H1 (cell line): ENCODE measurements around the gene SENP2. TPM values are rescaled to one million over a fixed set of nuclear protein-coding genes. Genes with fewer than 3 reads are reported as not detected.

Experiments used
- BCL11A ChIP-seq, 2 experiments: IDR thresholded peaks; one replicate each; pipeline ENCODE4 v1.6.1; 2011; ENCODE audit warnings: low read depth in 2 of 2, low read length in 2 of 2, mild to moderate bottlenecking in 2 of 2
- CHD2 ChIP-seq: IDR thresholded peaks from 2 replicates; pipeline ENCODE4 v1.6.1; 2012; ENCODE audit warnings: low read length, improper control_type of control experiment
- CHD7 ChIP-seq: fragments of 300-600 bp; sonication (generic); IDR thresholded peaks from 2 replicates; pipeline ENCODE4 v1.7.1; 2012; ENCODE audit warnings: low read length, moderate library complexity, mild to moderate bottlenecking, inconsistent platforms; ENCODE audit not compliant: insufficient replicate concordance
- CREB1 ChIP-seq: IDR thresholded peaks from 2 replicates; pipeline ENCODE4 v1.6.1; 2012; ENCODE audit warnings: inconsistent platforms
- JUND ChIP-seq: IDR thresholded peaks from 2 replicates; pipeline ENCODE4 v1.6.1; 2011; ENCODE audit warnings: mild to moderate bottlenecking, improper control_type of control experiment, low read length
- POLR2A ChIP-seq, 2 experiments: IDR thresholded peaks; 1 replicate in 1 of 2; 2 replicates in 1 of 2; pipeline ENCODE4 v1.6.1; 2011; ENCODE audit warnings: low read depth in 2 of 2, low read length in 2 of 2, mild to moderate bottlenecking in 2 of 2; ENCODE audit errors: control extremely low read depth in 1 of 2
- RFX5 ChIP-seq: IDR thresholded peaks from 2 replicates; pipeline ENCODE4 v1.6.1; 2011; ENCODE audit warnings: low read depth, low read length, improper control_type of control experiment, borderline replicate concordance
- RXRA ChIP-seq: IDR thresholded peaks from 2 replicates; pipeline ENCODE4 v1.6.1; 2011; ENCODE audit warnings: low read depth, mild to moderate bottlenecking, low read length, moderate library complexity; ENCODE audit not compliant: insufficient read depth
- TCF12 ChIP-seq: IDR thresholded peaks from 2 replicates; pipeline ENCODE4 v1.6.1; 2011; ENCODE audit warnings: low read depth, mild to moderate bottlenecking, low read length
- polyA plus RNA-seq, 7 experiments: library from polyadenylated mRNA; depleted of rRNA in 3 of 7; stranded (reverse) in 5 of 7; unstranded in 2 of 7; fragments of >200 nt in 5 of 7; fragments of 200-250 nt in 2 of 7; gene quantifications; 1 replicate in 5 of 7; 2 replicates in 1 of 7; 4 replicates in 1 of 7; pipeline versions ENCODE4 v1.2.1 to v1.2.3, GENCODE V29; 2011 to 2013; ENCODE audit warnings: missing spikeins in 2 of 7, mixed read lengths in 2 of 7
- total RNA-seq: library from RNA; stranded (reverse); fragmentation: NEBNext Ultra II Directional; extraction: Animal tissue kit (Norgen Biotek cat#: 25700); gene quantifications from 2 replicates; pipeline ENCODE4 v1.2.1, GENCODE V29; 2021
- TF ChIP-seq, protein P1 (sequence below): IDR thresholded peaks from 2 replicates; pipeline ENCODE4 v1.6.1; 2012; ENCODE audit warnings: low read length, inconsistent platforms

The SENP2 gene
- total and polyA plus RNA-seq, 2 of the 8 experiments (the other 6 are each of a cell fraction or from before 2014, with no cell fraction given): 25.2 to 69.3 TPM

- no peak for TF ChIP-seq CHD7
- TF ChIP-seq RFX5: no peak
- TF ChIP-seq TCF12: no peak
- TF ChIP-seq CHD2: no peak
- TF ChIP-seq RXRA: no peak
- no peak for TF ChIP-seq JUND
- TF ChIP-seq, protein P1, sequence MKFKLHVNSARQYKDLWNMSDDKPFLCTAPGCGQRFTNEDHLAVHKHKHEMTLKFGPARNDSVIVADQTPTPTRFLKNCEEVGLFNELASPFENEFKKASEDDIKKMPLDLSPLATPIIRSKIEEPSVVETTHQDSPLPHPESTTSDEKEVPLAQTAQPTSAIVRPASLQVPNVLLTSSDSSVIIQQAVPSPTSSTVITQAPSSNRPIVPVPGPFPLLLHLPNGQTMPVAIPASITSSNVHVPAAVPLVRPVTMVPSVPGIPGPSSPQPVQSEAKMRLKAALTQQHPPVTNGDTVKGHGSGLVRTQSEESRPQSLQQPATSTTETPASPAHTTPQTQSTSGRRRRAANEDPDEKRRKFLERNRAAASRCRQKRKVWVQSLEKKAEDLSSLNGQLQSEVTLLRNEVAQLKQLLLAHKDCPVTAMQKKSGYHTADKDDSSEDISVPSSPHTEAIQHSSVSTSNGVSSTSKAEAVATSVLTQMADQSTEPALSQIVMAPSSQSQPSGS: no peak
- TF ChIP-seq CREB1: no peak
- TF ChIP-seq BCL11A (IDR thresholded peaks at IDR 0.05; ENCODE audit: low read depth in 2 of 2, low read length in 2 of 2): no peak
- TF ChIP-seq POLR2A (IDR thresholded peaks at IDR 0.05; ENCODE audit: control extremely low read depth in 1 of 2, low read depth in 2 of 2, low read length in 2 of 2): no peak
- TF ChIP-seq, all 59 proteins: peak for 0
Observed at GRCh38 chr3:185623939-185624665, 38.0 kb downstream of the SENP2 start (continued).
